Activated CD8-positive, alpha-beta T cell treated with anti-CD3 and anti-CD28 coated beads for 36 hours (primary cell): Measurements from ENCODE around the gene EGFL8. TPM values are rescaled to one million over a fixed set of nuclear protein-coding genes. Genes with fewer than 3 reads are reported as not detected.

Experiments
- ATAC-seq: fragments of 200-7000 bp; cut with Tn5 transposase; one replicate; pipeline ENCODE4 v1.10.0; 2021; ENCODE audit warnings: mild to moderate bottlenecking, moderate library complexity
- CTCF ChIA-PET: fragments of 350-600 bp; sonication (Branson Sonifier 250); formaldehyde crosslinking; loops from one replicate; lab custom pipeline; 2021; ENCODE audit warnings: antibody characterized with exemption; lab: Charles Lee
- POLR2A ChIA-PET: fragments of 350-600 bp; sonication (Branson Sonifier 250); formaldehyde crosslinking; loops from one replicate; lab custom pipeline; 2021; ENCODE audit warnings: antibody characterized with exemption; lab: Charles Lee
- DNase-seq: peaks from one replicate; pipeline ENCODE4 v3.0.0-alpha.2; 2020
- H3K27ac Mint-ChIP-seq: one replicate; pipeline ENCODE4 v1.8.0; 2021; ENCODE audit warnings: mild to moderate bottlenecking, mixed read lengths
- H3K27me3 Mint-ChIP-seq: one replicate; pipeline ENCODE4 v1.8.0; 2021; ENCODE audit warnings: mixed read lengths
- H3K36me3 Mint-ChIP-seq: one replicate; pipeline ENCODE4 v1.8.0; 2021; ENCODE audit warnings: low read depth, mixed read lengths
- H3K4me1 Mint-ChIP-seq: one replicate; pipeline ENCODE4 v1.8.0; 2021; ENCODE audit warnings: low read depth, mixed read lengths
- H3K4me3 Mint-ChIP-seq: one replicate; pipeline ENCODE4 v1.8.0; 2021; ENCODE audit warnings: mild to moderate bottlenecking, moderate library complexity, mixed read lengths
- H3K9me3 Mint-ChIP-seq: one replicate; pipeline ENCODE4 v1.8.0; 2021; ENCODE audit warnings: mixed read lengths
- CTCF ChIP-seq: fragments of 200-600 bp; IDR thresholded peaks from one replicate; pipeline ENCODE4 v1.8.0; 2022; ENCODE audit warnings: antibody characterized with exemption, mild to moderate bottlenecking
- intact Hi-C: fragments of 100-400 bp; cut with micrococcal nuclease; formaldehyde crosslinking; loops from one replicate; pipeline ENCODE4 v1.10.0; 2022
- total RNA-seq, 2 experiments: library from RNA; stranded (reverse); gene quantifications; one replicate each; pipeline ENCODE4 v1.2.3, GENCODE V29; 2021

Gene EGFL8
- total RNA-seq, 2 experiments from 2014 or later, result 13.3 to 14.0 TPM

GRCh38 chr6:32181148-32181702 lies 16.8 kb downstream of the EGFL8 start:
- ChIA-PET CTCF (no interaction called here), POLR2A (interaction anchor here (6.5 kb wide), 1 partner anchor 9 kb away, joined by 72 read pairs; the partner anchor contains the start of genes GPSM3 and PBX2)
- no peak for DNase-seq
- no peak overlapping the region for H3K4me3 Mint-ChIP-seq
- no peak for ATAC-seq
- TF ChIP-seq CTCF, result no peak
- peaks cover 44% of the 10 kb centered on the region for H3K36me3 Mint-ChIP-seq
- H3K27ac Mint-ChIP-seq, result peak overlapping the region; percentile 50
- intact Hi-C loops, result no loop called here
- H3K4me1 Mint-ChIP-seq, result peaks cover 58% of the 10 kb centered on the region
- no peaks in the 10 kb centered on the region for H3K27me3 Mint-ChIP-seq
- no peaks in the 10 kb centered on the region for H3K9me3 Mint-ChIP-seq

GRCh38 chr6:32181915-32182529 lies 17.6 kb downstream of the EGFL8 start:
- H3K4me3 Mint-ChIP-seq, result no peak overlapping the region
- no peak for TF ChIP-seq CTCF
- intact Hi-C loops, result no loop called here

GRCh38 chr6:32182555-32182981 lies 18.2 kb downstream of the EGFL8 start:
- Mint-ChIP-seq H3K36me3 (peaks cover 57% of the 10 kb centered on the region), H3K27me3 (no peaks in the 10 kb centered on the region), H3K27ac (peak overlapping the region; percentile 73), H3K4me3 (no peak overlapping the region), H3K9me3 (no peaks in the 10 kb centered on the region), H3K4me1 (peaks cover 59% of the 10 kb centered on the region)
- intact Hi-C loops, result no loop called here
- POLR2A ChIA-PET, result interaction anchor here (0.9 to 1.2 kb wide), 2 partner anchors 8 to 55 kb away, joined by 3 to 6 read pairs; partner anchors contain the start of gene ATF6B
- no peak for DNase-seq
- CTCF ChIA-PET, result no interaction called here
- ATAC-seq, result no peak
- no peak for TF ChIP-seq CTCF

More at GRCh38 chr6:32181915-32182529, 17.6 kb downstream of the EGFL8 start:
- POLR2A ChIA-PET, result interaction anchor here (0.9 to 6.5 kb wide), 3 partner anchors 8 to 54 kb away, joined by 3 to 72 read pairs (median 6); partner anchors contain the start of genes ATF6B, GPSM3 and PBX2
- Mint-ChIP-seq H3K36me3 (peaks cover 52% of the 10 kb centered on the region), H3K9me3 (no peaks in the 10 kb centered on the region), H3K27me3 (no peaks in the 10 kb centered on the region), H3K4me1 (peaks cover 58% of the 10 kb centered on the region), H3K27ac (peak overlapping the region; percentile 34)
- DNase-seq (no peak), ATAC-seq (no peak)
- CTCF ChIA-PET, result no interaction called here

GRCh38 chr6:32183030-32183429 lies 18.6 kb downstream of the EGFL8 start:
- intact Hi-C loops, result no loop called here
- ChIA-PET CTCF (no interaction called here), POLR2A (interaction anchor here (0.9 to 1.2 kb wide), 2 partner anchors 8 to 55 kb away, joined by 3 to 6 read pairs; partner anchors contain the start of gene ATF6B)

More at GRCh38 chr6:32183030-32183429, 18.6 kb downstream of the EGFL8 start:
- Mint-ChIP-seq H3K27ac (peak overlapping the region; percentile 73), H3K4me1 (peaks cover 63% of the 10 kb centered on the region), H3K9me3 (no peaks in the 10 kb centered on the region), H3K4me3 (no peak overlapping the region), H3K27me3 (no peaks in the 10 kb centered on the region), H3K36me3 (peaks cover 59% of the 10 kb centered on the region)
- ATAC-seq, result no peak
- no peak for TF ChIP-seq CTCF
- no peak for DNase-seq
